Keratinocyte (primary cell): ENCODE results near the gene HHIPL1.

ENCODE experiments used
- EZH2 ChIP-seq: IDR thresholded peaks from one replicate; pipeline ENCODE4 v1.6.1; 2012; ENCODE audit warnings: inconsistent platforms, mild to moderate bottlenecking, low read length, moderate library complexity
- TF ChIP-seq, protein P1 (sequence below), 3 experiments: IDR thresholded peaks in 1 of 3; conservative IDR thresholded peaks in 1 of 3; optimal IDR thresholded peaks in 1 of 3; 2 replicates in 2 of 3; 3 replicates in 1 of 3; pipeline versions ENCODE3 to v1.5.1; 2011; ENCODE audit warnings: low read length in 3 of 3, mild to moderate bottlenecking in 3 of 3, moderate library complexity in 2 of 3, control low read depth in 1 of 3, inconsistent platforms in 1 of 3; ENCODE audit not compliant: insufficient read depth in 2 of 3; ENCODE audit errors: extremely low read depth in 1 of 3

DNA sequence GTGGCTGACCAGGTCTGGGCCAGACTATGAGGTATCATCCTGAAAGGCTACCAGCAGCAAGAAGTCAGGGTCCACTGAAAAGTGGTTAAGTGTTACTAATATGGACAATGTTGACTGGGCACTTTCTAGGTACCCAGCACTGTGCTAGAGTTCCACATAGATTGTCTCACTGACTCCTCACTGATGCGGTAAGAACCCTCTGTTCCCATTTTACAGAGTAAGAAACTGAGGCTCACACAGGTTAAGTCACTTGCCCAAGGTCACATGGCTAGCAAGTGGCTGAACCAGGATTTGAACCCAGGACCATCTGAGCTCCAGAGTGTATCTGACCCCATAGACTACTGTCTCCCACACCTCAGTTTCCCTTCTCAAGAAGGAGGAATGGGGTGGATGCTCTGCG, 36.3 kb upstream of the HHIPL1 start:
- TF ChIP-seq, protein P1, sequence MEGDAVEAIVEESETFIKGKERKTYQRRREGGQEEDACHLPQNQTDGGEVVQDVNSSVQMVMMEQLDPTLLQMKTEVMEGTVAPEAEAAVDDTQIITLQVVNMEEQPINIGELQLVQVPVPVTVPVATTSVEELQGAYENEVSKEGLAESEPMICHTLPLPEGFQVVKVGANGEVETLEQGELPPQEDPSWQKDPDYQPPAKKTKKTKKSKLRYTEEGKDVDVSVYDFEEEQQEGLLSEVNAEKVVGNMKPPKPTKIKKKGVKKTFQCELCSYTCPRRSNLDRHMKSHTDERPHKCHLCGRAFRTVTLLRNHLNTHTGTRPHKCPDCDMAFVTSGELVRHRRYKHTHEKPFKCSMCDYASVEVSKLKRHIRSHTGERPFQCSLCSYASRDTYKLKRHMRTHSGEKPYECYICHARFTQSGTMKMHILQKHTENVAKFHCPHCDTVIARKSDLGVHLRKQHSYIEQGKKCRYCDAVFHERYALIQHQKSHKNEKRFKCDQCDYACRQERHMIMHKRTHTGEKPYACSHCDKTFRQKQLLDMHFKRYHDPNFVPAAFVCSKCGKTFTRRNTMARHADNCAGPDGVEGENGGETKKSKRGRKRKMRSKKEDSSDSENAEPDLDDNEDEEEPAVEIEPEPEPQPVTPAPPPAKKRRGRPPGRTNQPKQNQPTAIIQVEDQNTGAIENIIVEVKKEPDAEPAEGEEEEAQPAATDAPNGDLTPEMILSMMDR (optimal IDR thresholded peaks at IDR 0.05 in 1 of 3, IDR thresholded peaks at IDR 0.05 in 1 of 3, conservative IDR thresholded peaks at IDR 0.05 in 1 of 3; ENCODE audit: extremely low read depth in 1 of 3, insufficient read depth in 2 of 3, low read length in 3 of 3) = no peak
- TF ChIP-seq EZH2 = no peak
